GM19455 (cell line): ENCODE results near the gene STK16.
"Not testable (repeated sequence)": the region's sequence is repeated elsewhere in the genome, so short reads cannot be mapped to it uniquely, and the experiment has no call there.

Experiments
- ATAC-seq: cut with Tn5 transposase; IDR thresholded peaks from one replicate; pipeline ENCODE4 v1.9.1; 2021; ENCODE audit not compliant: unreplicated experiment

Gene STK16

DNA sequence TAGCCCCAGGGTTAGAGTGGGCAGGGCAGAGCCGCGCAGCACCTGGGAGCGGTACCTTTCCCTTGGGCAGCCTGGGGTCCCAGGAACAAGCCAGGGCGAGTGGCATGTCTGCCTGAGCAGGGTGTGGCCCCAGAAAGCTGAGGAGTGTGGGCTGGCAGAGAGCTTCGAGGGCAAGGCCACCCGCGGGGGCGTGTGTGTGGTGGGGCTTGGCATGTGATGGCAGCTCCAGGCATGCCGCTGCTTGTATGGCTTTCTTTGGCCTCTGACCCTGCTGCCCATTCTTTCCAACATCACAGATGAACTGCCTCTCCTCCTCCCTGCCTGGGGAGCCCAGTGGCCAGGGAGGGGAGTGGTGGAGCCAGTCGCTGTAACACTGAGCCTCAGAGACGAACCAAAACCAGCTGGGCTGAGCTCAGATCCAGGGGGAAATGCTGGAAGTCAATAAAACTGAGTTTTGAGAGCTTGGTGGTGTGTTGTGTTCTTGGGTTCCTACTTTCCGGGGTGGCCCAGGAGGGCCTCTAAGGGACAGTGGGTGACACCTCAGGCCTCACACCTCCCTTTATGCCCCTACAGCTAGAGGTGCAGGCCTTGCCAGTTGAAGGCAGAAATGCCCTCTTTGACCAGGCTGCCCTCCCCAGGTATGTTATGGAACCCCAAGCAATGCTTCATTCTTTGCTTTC, 41.3 kb downstream of the STK16 start:
- ATAC-seq, result no peak

DNA sequence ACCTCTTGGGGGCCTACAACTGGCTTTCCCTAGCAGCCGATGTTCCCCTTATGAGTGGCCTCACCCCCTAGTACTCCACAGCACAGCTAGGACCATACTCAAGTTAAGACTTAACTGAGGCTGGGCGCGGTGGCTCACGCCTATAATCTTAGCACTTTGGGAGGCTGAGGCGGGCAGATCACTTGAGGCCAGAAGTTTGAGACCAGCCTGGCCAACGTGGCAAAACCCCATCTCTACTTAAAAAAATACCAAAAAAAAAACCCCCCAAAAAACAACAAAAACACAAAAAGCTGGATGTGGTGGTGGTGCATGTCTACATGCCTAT, 41.8 kb downstream of the STK16 start:
- ATAC-seq, result not testable (repeated sequence)

DNA sequence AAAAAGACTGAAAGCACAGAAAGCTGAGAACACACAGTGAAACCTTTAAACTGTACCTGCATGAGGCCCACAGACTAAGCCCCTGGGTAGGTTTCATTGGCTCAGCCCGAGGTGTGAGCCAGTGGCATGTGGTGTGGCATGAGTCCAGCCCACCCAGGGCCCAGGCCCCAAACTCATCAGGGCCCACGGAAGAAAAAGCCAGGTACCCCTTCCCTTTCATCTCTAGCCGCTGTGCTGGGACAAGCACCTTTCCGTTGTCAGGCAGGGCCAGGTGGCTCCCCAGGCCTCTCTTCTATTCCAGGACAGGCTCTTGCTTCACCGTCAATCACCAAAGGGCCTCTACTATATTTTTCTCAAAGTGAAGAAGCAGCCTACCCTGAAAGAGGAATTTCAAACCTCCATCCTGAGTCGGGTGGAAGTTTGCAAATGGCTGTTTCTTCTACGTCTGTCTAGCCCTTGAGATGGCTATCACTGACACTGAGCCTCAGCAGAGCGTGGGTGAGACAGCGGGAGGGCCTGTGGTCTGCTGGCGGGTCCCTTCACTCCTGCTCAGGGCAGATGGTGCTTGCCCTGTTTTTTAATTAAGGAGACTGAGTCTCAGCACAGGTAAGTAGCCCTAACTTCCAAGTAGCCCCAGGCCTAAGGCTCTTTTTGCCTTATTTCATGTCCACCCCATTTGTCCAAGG, 42.4 kb downstream of the STK16 start:
- no peak for ATAC-seq

DNA sequence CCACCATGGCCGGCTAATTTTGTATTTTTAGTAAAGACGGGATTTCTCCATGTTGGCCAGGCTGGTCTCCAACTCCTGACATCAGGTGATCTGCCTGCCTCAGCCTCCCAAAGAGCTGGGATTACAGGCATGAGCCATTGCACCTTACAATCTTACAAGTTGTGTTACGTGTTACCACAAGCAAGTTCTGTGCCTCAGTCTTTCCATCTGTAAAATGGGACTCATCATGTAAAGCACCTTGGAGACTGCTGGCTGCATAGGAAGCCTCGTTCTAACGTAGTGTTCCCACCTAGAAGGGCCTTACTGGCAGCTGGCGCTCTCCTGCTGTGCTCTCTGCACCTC, 43.9 kb downstream of the STK16 start:
- ATAC-seq, result no peak

DNA sequence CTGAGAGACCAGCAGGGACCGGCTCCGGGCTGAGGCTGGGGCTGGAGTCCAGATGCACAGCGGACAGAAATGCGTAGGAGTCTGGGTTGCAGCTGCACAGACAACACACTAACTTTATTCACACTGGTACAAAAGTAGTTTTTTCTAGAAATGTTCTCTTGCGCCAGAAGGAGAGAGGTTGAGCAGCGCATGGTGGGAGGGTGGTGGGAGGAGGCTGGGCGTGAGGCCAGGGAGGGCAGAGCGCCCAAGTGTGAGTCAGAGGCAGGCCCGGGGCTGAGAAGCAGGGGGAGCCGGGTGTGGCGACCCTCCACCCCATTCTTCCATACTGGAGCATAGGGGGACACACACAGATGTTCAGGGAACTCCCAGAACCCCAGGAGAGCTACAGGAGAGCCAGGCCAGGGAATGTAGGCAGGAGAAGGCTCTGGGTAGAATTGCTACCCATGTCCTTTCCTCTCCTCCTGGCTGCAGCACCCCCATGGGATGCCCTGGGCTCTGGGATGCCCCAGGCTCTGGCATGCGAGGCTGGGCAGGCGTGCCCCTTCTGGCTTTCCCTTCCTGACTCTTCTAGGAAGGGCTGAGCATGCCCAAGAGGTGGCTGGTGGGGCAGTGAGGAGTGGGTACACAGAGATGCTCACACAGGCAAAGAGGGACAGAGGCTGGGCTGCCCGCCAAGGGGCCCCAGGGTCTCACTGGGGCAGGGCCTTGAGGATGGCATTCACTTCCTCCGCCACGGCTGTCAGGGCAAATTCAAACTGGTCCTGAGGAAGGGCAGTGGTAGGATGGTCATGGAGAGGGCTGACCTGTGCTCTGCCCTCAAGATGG, 44.5 kb downstream of the STK16 start:
- ATAC-seq, result no peak

DNA sequence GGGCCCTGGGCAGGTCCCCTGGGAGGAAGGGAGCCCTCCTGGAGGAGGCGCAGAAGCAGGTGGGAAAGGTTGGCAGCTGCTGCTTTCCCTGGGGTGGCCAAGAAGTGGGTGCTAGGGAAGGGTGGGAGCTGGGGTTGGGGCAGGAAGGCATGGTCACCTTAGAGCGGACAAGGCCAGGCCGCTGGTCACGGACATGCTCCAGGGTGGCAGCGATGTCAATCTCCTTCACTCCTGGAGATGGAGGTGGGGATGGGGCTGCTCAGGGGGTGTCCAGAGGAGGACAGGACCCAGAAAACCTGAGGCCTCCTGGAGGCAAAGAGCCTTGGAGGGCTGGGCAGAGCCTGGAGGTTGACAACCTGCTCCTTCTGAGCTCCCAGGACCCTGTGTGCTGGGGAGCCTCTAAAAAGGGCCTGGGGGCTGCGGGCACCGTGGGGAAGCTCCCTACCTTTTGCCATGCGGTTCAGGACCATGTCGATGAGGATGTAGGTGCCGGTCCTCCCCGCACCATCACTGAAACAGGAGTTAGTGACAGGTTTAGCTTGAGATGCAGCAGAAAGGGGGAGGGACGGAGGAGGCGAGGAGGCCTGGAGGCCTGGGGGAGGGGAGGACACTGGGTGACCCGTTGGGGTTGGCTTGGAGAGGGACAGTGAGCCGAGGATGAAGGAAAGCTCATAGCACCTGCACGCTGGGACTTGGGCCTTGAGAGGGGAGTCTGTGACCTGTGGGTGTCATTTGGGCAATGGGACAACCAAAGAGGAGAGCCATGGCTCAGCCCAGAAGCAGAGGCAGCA, 45.3 kb downstream of the STK16 start:
- ATAC-seq, result no peak

DNA sequence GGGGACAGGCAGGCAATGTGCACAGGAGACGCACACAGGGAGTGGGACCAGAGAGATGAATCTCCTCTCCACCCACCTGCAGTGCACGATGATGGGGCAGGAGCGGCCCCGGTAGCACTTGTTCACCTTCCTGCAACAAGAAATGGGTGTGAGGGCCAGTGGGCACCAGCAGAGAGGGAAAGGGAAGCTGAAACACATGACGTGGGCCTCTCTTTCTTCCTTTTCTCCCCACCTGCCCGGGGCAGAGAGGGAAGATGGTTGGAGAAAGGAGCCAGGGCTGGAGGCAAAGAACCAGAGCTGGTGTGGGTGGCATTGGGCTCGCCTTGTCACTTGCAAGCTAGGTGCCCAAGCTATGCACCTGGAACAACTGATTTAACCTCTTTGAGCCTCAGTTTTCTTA, 46.1 kb downstream of the STK16 start:
- ATAC-seq, result no peak

DNA sequence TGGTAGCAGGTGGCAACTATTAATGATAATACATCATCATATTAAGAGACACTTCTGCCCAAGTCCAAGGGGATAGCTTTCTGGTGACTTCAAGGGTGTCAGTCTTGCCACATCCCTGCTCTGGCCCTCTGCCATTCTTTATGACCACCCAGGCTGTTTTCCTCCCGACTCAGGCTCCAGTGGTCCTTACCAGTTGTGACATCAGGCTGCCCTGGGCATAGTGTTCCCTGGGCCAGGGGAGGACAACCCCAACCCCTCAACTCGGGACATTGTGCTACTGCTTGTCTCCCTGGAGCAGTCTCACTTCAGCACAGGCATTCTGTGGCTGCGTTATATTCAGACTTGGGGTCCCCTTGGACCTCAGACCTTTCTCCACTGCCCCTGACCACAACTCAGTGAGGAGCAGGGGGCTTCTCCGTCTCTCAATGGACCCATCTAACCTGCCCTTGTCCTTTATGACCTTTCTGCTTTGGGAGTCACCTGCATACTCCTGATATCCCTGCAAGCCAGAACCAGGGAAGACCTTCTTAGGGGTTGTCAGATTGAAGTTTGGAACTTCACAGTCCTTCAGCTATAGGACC, 46.7 kb downstream of the STK16 start:
- ATAC-seq, result no peak

DNA sequence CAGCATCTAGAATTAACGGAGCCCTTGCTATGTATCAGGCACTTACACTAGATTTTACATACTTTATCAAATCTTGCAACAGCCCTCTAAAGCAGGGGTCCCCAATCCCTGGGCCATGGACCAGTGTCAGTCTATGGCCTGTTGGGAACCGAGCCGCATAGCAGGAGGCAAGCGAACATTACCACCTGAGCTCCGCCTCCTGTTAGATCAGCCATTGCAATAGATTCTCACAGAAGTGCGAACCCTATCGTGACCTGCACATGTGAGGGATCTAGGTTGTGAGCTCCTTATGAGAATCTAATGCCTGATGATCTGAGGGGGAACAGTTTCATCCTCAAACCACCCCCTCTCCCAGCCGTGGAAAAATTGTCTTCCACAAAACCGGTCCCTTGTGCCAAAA, 47.3 kb downstream of the STK16 start:
- no peak for ATAC-seq

DNA sequence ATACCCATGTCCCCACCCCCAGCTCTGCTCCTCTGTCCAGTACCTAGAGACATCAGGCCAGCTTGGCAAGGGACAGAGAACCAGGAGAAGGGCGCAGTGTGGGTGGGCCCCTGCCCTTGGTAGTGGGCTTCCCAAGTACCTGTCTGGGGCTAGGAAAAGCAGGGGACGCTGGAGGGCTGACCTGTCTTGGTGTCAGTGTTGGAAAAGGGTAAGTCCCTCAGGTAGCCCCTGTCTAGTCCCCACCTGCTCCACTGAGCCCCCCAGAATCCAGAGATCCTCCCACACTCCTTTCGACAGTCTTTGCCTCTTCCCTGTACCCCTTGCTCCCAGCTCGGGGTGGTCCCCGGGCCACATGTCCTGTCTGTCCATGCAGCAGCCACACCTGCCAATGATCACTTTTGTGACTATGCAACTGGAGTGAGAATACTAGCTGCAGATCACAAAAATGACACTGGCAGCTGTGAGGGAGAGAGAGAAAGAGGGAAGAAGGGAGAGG, 48.5 kb downstream of the STK16 start:
- ATAC-seq, result no peak

DNA sequence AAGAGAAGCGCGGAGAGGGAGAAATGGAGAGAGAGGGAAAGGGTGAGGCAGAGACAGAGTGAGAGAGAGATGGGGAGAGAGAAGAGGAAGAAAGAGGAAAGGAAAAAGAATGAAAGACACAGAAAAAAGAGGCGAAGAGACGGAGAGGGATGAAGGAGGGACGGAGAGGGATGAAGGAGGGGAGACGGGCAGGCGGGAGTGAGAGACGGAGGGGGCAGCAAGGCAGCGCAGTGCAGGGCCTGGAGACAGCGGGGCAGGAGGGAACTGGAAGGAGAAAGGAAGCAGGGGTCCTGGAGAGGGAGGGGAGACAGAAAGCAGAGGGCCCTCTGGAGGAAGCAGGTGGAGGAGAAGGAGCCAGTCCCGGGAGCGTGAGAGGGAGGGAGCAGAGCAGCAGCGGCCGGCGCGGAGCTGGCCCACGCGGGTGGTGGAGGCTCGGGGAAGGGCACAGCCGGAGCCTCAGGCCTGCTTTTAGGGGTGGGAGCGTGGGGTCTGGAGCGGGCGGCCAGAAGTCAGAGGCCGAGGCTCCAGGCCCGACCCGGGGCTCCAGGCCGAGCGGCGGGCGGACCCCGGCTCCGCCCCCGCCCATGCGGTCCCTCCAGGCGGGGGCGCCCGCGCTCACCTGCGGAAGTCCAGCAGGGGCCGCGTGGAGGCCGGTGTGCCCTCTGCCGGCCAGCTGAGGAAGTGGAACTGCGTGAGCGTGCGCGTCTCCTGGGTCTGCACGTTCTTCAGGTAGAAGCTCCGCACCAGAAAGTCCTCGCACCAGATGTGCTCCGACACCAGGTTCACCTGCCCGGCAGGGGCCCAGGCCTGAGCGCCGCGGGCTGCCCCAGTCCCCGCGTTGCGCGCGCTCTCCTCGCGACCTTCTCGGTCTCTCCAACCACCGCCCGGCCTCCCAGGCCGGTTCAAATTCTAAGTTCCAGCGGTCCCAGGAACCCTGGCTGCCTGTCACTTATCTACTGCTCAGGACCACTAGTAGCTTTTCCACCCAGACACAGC, 49.4 kb downstream of the STK16 start:
- peak; percentile 88 for ATAC-seq

DNA sequence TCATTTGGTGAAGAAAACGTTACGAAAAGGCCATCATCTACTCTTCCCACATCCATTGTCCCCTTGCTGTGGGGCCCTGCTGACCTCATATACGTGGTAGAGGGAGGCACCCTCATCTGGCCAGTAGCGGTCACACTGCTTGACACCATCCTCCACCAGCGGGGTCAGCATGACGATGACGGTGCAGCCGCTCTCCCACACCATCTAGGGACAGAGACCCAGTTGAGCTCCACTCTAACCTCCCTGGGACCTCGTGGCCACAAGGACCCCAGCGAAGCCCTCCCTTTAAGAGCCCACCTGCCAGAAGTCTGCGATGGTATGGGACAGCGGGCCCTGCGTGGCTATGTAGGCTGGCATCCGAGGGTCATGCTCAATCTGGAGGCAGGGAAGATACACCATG, 50.9 kb downstream of the STK16 start:
- no peak for ATAC-seq

DNA sequence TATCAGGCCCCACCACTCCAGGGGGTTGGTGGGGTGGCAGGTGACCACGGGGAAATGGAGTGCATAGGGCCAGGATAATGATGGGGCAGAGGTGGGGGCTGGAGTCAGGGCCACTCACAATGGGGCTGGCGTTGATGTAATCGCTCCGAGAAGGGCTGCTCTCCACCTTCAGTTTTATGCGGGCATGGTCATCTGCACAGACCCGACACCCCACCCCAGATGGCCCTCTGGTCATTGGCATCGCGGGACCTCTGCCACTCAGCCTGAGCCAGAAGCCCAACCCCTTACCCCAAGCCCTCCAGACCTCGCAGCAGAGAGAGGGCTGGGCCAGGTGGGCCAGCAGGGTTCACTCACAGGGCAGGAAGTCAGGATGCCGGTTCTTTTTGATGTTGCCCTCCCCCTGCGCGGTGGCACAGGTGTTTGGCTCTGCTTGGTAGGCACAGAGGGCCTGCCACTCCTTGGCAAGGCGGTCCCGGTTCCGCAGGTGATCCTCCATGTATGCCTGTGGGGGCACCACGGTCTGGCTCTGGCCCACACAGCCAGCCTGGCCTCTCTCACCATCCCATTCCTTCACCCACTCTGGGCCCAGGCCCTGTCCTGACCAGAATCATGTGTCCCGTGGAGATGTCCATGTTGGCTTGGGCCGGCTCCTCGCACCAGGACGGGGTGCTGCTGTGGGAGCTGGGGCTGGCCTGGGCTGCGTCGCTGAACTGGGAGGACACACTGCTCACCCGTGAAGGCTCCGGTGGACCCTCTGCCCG, 51.5 kb downstream of the STK16 start:
- ATAC-seq, result no peak

DNA sequence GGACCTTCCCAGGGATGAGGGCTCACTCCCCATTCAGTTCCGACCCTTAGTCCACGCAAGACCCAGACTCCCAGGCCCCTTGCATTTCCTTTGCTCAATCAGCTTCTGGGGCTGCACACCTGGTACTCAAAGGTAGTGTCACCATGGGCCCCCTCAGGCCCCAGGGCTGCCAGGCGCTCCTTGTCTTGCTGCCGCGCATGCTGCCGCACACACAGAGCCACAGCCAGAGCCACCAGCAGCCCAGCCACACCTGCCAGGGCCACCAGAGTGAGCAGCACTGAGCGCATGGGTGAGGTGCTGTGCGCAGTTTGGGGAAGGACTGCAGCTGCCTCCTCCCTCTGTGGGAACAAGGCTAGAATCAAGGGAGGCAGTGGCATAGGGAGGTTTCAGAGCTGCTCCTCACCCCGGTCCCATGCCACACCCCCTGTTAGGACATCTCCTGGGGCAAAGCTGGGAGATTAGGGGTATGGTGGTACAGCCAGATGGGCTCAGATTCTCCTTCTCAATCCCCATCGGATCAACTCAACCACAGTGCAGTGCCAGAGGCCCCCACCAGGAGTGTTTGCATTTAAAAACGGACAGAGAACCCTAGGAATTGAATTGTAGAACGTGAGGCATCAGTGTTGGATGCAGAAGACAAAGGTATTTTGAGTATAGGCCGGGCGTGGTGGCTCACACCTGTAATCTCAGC, 52.6 kb downstream of the STK16 start:
- no peak for ATAC-seq

DNA sequence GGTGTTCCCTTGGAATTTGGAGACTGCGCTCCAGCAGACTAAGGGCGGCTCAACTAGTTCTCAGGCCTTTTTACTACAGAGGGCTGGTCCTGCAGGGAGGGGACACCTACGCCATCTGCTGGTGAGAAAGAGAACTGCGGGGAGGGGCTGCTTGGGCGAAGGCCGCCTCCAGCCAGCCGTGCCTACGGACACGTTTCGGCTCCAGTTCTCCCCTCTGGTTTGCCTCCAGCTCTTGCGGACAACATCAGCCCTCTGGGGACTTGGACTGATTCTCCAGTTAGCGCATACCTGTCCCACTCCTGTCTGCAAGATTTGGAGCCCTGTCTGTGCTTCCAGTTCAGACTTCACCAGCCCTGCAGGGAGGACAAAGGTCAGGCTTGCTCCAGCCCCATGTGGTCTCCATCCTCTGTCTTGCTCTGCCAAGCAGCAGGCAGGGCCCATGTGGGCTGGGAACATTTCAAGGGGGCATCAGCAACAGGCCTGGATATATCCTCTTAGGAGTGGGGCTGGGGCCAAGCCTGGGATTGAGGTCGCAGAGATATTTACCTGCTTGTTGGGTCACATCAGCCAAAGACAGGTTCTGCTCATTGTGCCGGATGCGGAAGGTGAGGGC, 53.6 kb downstream of the STK16 start:
- ATAC-seq, result no peak

DNA sequence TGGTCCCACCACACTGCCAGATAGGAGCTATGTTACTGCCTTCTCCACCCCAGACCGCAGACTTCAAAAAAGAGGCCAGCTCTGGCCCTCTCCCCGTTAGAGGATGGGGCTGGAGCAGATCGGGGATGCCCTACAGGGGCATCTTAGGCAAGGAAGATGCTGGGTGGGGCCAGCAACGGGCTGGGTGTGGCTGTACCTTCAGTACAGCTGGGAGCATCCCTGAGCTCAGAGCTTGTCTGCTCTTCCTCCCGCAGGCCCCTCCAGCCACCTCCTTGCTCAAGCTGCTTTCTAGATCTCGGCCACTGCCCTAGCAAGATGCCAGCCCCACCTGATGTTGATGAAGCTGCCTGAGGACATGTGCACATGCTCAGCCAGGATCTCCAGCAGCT, 54.1 kb downstream of the STK16 start:
- ATAC-seq, result no peak
